Adrenal gland (tissue), 12 donors: ENCODE results near the gene BCL11A. TPM values are rescaled to one million over a fixed set of nuclear protein-coding genes. Genes with fewer than 3 reads are reported as not detected.

Experiments used
- DNase-seq, 7 donors: peaks; one replicate each; pipeline ENCODE4 v3.0.0-alpha.2; 2019 to 2020
- H3K27ac ChIP-seq, 5 donors: fragments of 200-600 bp; sonication (generic) in 4 of 5; 1 replicate in 3 of 5; 2 replicates in 2 of 5; pipeline versions ENCODE4 v1.5.1 to v1.8.0; 2016 to 2020; ENCODE audit warnings: mild to moderate bottlenecking in 1 of 5
- H3K27me3 ChIP-seq: fragments of 200-600 bp; 2 replicates; pipeline ENCODE4 v1.8.0; 2021
- H3K36me3 ChIP-seq, 2 donors: fragments of 200-600 bp; replicated peaks in 1 of 2; 1 replicate in 1 of 2; 2 replicates in 1 of 2; pipeline versions ENCODE4 v1.5.1 to v1.8.0; 2018 to 2022
- H3K4me1 ChIP-seq, 2 donors: fragments of 200-600 bp; replicated peaks in 1 of 2; 1 replicate in 1 of 2; 2 replicates in 1 of 2; pipeline versions ENCODE4 v1.5.1 to v1.8.0; 2018 to 2021
- H3K4me3 ChIP-seq, 4 donors: fragments of 200-600 bp; sonication (generic) in 3 of 4; one replicate each; pipeline ENCODE4 v1.5.1; 2016 to 2018
- H3K9me3 ChIP-seq, 3 donors: fragments of 200-600 bp; sonication (generic) in 1 of 3; replicated peaks in 1 of 3; 1 replicate in 2 of 3; 2 replicates in 1 of 3; pipeline versions ENCODE4 v1.5.1 to v1.8.0; 2016 to 2021
- CTCF ChIP-seq, 6 experiments: fragments of 450-650 bp in 4 of 6; fragments of 200-600 bp in 2 of 6; sonication (generic) in 1 of 6; IDR thresholded peaks; 1 replicate in 5 of 6; 2 replicates in 1 of 6; pipeline versions ENCODE4 v1.5.1 to v1.8.0; 2016 to 2021; ENCODE audit warnings: antibody characterized with exemption in 6 of 6, mild to moderate bottlenecking in 2 of 6, moderate library complexity in 1 of 6
- POLR2A ChIP-seq, 2 donors: fragments of 450-650 bp; IDR thresholded peaks; one replicate each; pipeline ENCODE4 v1.6.1; 2017; ENCODE audit warnings: antibody characterized with exemption in 2 of 2, mild to moderate bottlenecking in 2 of 2, moderate library complexity in 1 of 2
- WGBS, 4 donors: extraction: QIAGEN DNeasy Blood & Tissue Kit in 2 of 4; methylation state at CpG; one replicate each; pipeline versions ENCODE4 v1.1.5 to v1.1.7; 2013 to 2017; 5-methylcytosine and 5-hydroxymethylcytosine counted together
- intact Hi-C, 2 donors: fragments of 100-400 bp; cut with DNase I; formaldehyde crosslinking; loops; one replicate each; pipeline versions ENCODE4 v1.14.1 to v1.15.0; 2022 to 2023
- polyA plus RNA-seq, 3 donors: library from polyadenylated mRNA; stranded (reverse); fragments of 200-250 nt in 2 of 3; fragments of 350-450 nt in 1 of 3; fragmentation: Illumina TruSeq in 1 of 3; extraction: RNeasy Lipid Tissue Mini Kit (QIAGEN cat#74804) in 1 of 3; gene quantifications; one replicate each; pipeline ENCODE4 v1.2.3, GENCODE V29; 2013 to 2014
- total RNA-seq, 9 donors: library from RNA; depleted of rRNA in 4 of 9; stranded (reverse); fragments of >200 nt in 4 of 9; fragments of 120-200 nt in 1 of 9; fragmentation: NEBNext Ultra II Directional in 1 of 9; extraction: Animal tissue kit (Norgen Biotek cat#: 25700) in 1 of 9; gene quantifications; one replicate each; pipeline versions ENCODE4 v1.1.0 to v1.2.4, GENCODE V29; 2013 to 2023
- donor health status: healthy with polysubstance abuse.
- donor health status: Bipolar disorder and iron deficiency.
- donor health status: DM: yes; HTN: yes; CAD: no.
- donor health status: DM: no; HTN: no; CAD: no.
- donor health status: DM: no; HTN: no; CAD: no.
- donor health status: DM: yes; HTN: yes; CAD: no.

Gene BCL11A
- total and polyA plus RNA-seq, 12 donors: 2.9 to 16.7 (median 5.3) TPM

- TF ChIP-seq POLR2A (IDR thresholded peaks at IDR 0.05) (no peak), CTCF (IDR thresholded peaks at IDR 0.05) (no peak)
- Histone ChIP-seq H3K4me1 (no peaks in the 10 kb centered on the region), H3K27me3 (no peaks in the 10 kb centered on the region), H3K27ac (no peak overlapping the region), H3K36me3 (no peaks in the 10 kb centered on the region), H3K9me3 (no peaks in the 10 kb centered on the region), H3K4me3 (no peak overlapping the region)
- intact Hi-C loops: no loop called here
- WGBS, 4 donors: 78 to 88% (median 82%) methylated on average over 9 of the region's 9 CpGs
- no peak for DNase-seq
These were observed 46.1 kb downstream of the BCL11A start for GRCh38 chr2:60507211-60507965.

DNA sequence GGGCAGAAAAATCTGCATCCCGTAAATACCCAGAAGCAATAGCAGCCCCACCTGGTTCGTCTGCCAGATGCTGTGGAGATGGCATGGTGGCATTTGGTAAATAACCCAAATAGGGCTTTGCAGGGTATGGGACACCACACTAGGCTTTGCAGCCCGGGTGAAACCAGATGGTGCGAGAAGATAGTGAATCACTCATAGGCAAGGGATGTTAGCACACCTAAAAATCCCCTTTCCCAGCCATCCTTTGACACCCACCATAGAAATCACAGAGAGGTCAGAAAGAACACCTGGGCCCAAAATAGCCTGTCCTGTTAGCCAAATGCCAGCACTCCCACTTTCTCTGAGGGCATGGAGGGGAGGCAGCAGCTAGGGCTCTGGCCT, 47.6 kb downstream of the BCL11A start:
- H3K9me3 ChIP-seq: no peaks in the 10 kb centered on the region
- H3K36me3 ChIP-seq: no peaks in the 10 kb centered on the region
- WGBS, 4 donors: 88 to 91% (median 89%) methylated on average over 4 of the region's 4 CpGs
- intact Hi-C loops: no loop called here
- H3K27me3 ChIP-seq: no peaks in the 10 kb centered on the region
- DNase-seq: no peak
- H3K4me1 ChIP-seq: no peaks in the 10 kb centered on the region
- H3K4me3 ChIP-seq: no peak overlapping the region
- no peak overlapping the region for H3K27ac ChIP-seq
- TF ChIP-seq POLR2A (IDR thresholded peaks at IDR 0.05): no peak

- no peaks in the 10 kb centered on the region for H3K36me3 ChIP-seq
- intact Hi-C loops: no loop called here
- H3K27me3 ChIP-seq: no peaks in the 10 kb centered on the region
- no peaks in the 10 kb centered on the region for H3K4me1 ChIP-seq
- no peaks in the 10 kb centered on the region for H3K9me3 ChIP-seq
- H3K4me3 ChIP-seq: no peak overlapping the region
- TF ChIP-seq POLR2A (IDR thresholded peaks at IDR 0.05) (no peak), CTCF (IDR thresholded peaks at IDR 0.05) (no peak)
- no peak overlapping the region for H3K27ac ChIP-seq
- WGBS, 4 donors: 81 to 88% (median 84%) methylated on average over 9 to 10 of the region's 10 CpGs
- DNase-seq: no peak
These were observed 48.1 kb downstream of the BCL11A start for GRCh38 chr2:60505240-60505879.

- WGBS, 4 donors: 94 to 96% (median 96%) methylated on average over 4 to 6 of the region's 6 CpGs
These were observed 49.4 kb downstream of the BCL11A start for GRCh38 chr2:60504049-60504448.

More at GRCh38 chr2:60504049-60504448, 49.4 kb downstream of the BCL11A start:
- Histone ChIP-seq H3K27me3 (no peaks in the 10 kb centered on the region), H3K4me3 (no peak overlapping the region), H3K27ac (no peak overlapping the region), H3K36me3 (no peaks in the 10 kb centered on the region), H3K4me1 (no peaks in the 10 kb centered on the region), H3K9me3 (no peaks in the 10 kb centered on the region)
- intact Hi-C loops: no loop called here
- TF ChIP-seq POLR2A (IDR thresholded peaks at IDR 0.05) (no peak), CTCF (IDR thresholded peaks at IDR 0.05) (no peak)
- no peak for DNase-seq
